ENCODE measurements around the gene TOR1A. TPM values are rescaled to one million over a fixed set of nuclear protein-coding genes. Genes with fewer than 3 reads are reported as not detected.

The TOR1A gene
- total RNA-seq, 1 experiment from 2014 or later: 29.8 TPM

DNA sequence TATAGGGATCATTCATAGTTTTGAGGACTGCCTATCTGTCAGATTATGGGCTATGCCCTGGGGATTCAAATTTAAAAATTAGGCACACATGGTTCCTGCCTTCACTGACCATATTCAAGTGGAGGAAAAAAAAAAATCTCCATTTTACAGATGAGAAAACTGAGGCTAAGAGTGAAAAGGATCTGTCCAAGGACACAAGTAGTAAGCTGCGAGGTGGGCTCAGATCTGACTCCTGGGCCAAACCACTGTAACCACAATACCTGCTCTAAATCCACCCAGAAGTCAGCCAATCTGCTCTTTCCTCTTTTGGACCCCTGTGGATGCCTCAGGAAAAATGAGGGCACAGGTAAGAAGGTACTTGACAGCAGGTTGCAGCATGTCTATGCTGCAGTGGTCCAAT is 2.8 kb upstream of the TOR1A start:
- DNase-seq (no peak), ATAC-seq (no peak)
- Histone ChIP-seq H4K20me1 (ENCODE audit: low read length) (no peaks in the 10 kb centered on the region), H3F3A (ENCODE audit: low read length, unreplicated experiment) (no peaks in the 10 kb centered on the region), H3K4me2 (ENCODE audit: low read length) (no peak overlapping the region), H3K9me3 (ENCODE audit: low read length) (no peaks in the 10 kb centered on the region), H2AFZ (ENCODE audit: low read length) (no peak overlapping the region), H3K9ac (ENCODE audit: low read length) (no peak overlapping the region), H3K4me1 (ENCODE audit: insufficient read depth, low read length) (peaks cover 5% of the 10 kb centered on the region; the same call in 1 of the 2 replicates), H3K36me3 (ENCODE audit: low read depth, low read length) (peaks cover 18% of the 10 kb centered on the region), H3K9me2 (replicated peaks; ENCODE audit: low read length) (no peaks in the 10 kb centered on the region), H3K27ac (ENCODE audit: low read length) (no peak overlapping the region), H3K4me3 (ENCODE audit: low read length) (no peak overlapping the region), H3K27me3 (ENCODE audit: low read length) (no peaks in the 10 kb centered on the region), H3K79me2 (ENCODE audit: low read length) (peaks cover 14% of the 10 kb centered on the region)
- BruUV-seq (replicated peaks): no TSS peak
- POLR2A ChIA-PET (ENCODE audit: unreplicated experiment): no interaction called here
- no peak for TF ChIP-seq EZH2phosphoT487 (IDR thresholded peaks at IDR 0.05; ENCODE audit: borderline replicate concordance, low read length)
- TF ChIP-seq, protein P1, sequence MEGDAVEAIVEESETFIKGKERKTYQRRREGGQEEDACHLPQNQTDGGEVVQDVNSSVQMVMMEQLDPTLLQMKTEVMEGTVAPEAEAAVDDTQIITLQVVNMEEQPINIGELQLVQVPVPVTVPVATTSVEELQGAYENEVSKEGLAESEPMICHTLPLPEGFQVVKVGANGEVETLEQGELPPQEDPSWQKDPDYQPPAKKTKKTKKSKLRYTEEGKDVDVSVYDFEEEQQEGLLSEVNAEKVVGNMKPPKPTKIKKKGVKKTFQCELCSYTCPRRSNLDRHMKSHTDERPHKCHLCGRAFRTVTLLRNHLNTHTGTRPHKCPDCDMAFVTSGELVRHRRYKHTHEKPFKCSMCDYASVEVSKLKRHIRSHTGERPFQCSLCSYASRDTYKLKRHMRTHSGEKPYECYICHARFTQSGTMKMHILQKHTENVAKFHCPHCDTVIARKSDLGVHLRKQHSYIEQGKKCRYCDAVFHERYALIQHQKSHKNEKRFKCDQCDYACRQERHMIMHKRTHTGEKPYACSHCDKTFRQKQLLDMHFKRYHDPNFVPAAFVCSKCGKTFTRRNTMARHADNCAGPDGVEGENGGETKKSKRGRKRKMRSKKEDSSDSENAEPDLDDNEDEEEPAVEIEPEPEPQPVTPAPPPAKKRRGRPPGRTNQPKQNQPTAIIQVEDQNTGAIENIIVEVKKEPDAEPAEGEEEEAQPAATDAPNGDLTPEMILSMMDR (conservative IDR thresholded peaks at IDR 0.05; ENCODE audit: low read depth, low read length): no peak
- TF ChIP-seq EZH2 (IDR thresholded peaks at IDR 0.05; ENCODE audit: low read length, unreplicated experiment): no peak
- intact Hi-C loops (cut with micrococcal nuclease): no loop called here
- CTCF ChIA-PET: no interaction called here

DNA sequence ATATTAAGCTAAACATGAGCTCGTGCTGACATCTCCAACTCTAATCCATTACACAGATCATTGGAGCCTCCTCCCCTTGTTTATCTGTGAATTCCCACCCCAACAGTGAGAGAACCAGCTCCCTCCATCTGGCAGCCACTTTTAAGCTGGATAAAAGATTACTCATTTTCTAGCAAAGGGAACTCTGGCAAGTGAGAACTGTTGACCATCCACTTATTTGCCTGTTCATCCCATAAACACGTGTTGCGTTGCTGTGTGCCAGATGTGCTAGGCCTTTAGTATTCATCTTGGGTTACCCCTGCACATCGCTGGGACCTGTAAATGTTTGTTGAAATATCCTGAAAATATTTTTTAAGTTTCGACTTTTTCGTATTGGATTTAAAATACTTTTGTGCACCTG is 2.4 kb upstream of the TOR1A start:
- Histone ChIP-seq H3K9me3 (ENCODE audit: low read length) (no peaks in the 10 kb centered on the region), H3K4me3 (ENCODE audit: low read length) (no peak overlapping the region), H3K4me1 (ENCODE audit: insufficient read depth, low read length) (peaks cover 5% of the 10 kb centered on the region; the same call in 1 of the 2 replicates), H3K27me3 (ENCODE audit: low read length) (no peaks in the 10 kb centered on the region), H3K27ac (ENCODE audit: low read length) (no peak overlapping the region), H3K4me2 (ENCODE audit: low read length) (no peak overlapping the region), H2AFZ (ENCODE audit: low read length) (no peak overlapping the region), H3F3A (ENCODE audit: low read length, unreplicated experiment) (no peaks in the 10 kb centered on the region), H3K9ac (ENCODE audit: low read length) (no peak overlapping the region), H3K79me2 (ENCODE audit: low read length) (peaks cover 14% of the 10 kb centered on the region), H3K36me3 (ENCODE audit: low read depth, low read length) (peaks cover 17% of the 10 kb centered on the region), H4K20me1 (ENCODE audit: low read length) (no peaks in the 10 kb centered on the region), H3K9me2 (replicated peaks; ENCODE audit: low read length) (no peaks in the 10 kb centered on the region)
- intact Hi-C loops (cut with micrococcal nuclease): no loop called here
- DNase-seq: no peak
- no TSS peak for BruUV-seq (replicated peaks)
- no peak for ATAC-seq
- TF ChIP-seq EZH2phosphoT487 (IDR thresholded peaks at IDR 0.05; ENCODE audit: borderline replicate concordance, low read length) (no peak), EZH2 (IDR thresholded peaks at IDR 0.05; ENCODE audit: low read length, unreplicated experiment) (no peak)
- TF ChIP-seq, protein P1 (conservative IDR thresholded peaks at IDR 0.05; ENCODE audit: low read depth, low read length): no peak
- ChIA-PET CTCF (no interaction called here), POLR2A (ENCODE audit: unreplicated experiment) (no interaction called here)

DNA sequence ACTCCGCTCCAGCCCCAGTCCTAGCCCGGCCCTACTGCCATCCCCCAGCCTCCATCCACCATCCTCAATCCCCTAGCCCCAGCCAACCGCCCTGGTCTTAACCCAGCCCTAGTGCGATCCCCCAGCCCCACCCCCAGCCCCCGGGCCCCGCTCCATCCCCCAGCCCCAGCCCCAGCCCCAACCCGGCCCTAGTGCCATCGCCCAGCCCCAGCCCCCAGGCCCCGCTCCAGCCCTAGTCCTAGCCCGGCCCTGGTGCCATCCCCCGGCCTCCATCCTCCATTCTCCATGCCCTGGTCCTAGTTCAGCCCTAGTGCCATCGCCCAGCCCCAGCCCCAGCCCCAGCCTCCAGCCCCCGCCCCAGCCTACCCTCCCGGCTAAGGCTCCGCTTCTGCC is 398 bp downstream of the TOR1A start:
- CTCF ChIA-PET: no interaction called here
- Histone ChIP-seq H3K9me3 (ENCODE audit: low read length) (no peaks in the 10 kb centered on the region), H3K79me2 (ENCODE audit: low read length) (peaks cover 14% of the 10 kb centered on the region), H3K4me1 (ENCODE audit: insufficient read depth, low read length) (peaks cover 5% of the 10 kb centered on the region; the same call in 1 of the 2 replicates), H3K27ac (ENCODE audit: low read length) (no peak overlapping the region), H3K4me3 (ENCODE audit: low read length) (peak overlapping the region; percentile 82), H3K9me2 (replicated peaks; ENCODE audit: low read length) (no peaks in the 10 kb centered on the region), H3F3A (ENCODE audit: low read length, unreplicated experiment) (no peaks in the 10 kb centered on the region), H3K27me3 (ENCODE audit: low read length) (no peaks in the 10 kb centered on the region), H4K20me1 (ENCODE audit: low read length) (no peaks in the 10 kb centered on the region), H3K4me2 (ENCODE audit: low read length) (peak overlapping the region; percentile 74), H3K36me3 (ENCODE audit: low read depth, low read length) (peaks cover 8% of the 10 kb centered on the region), H2AFZ (ENCODE audit: low read length) (peak overlapping the region; percentile 59; the same call in 1 of the 2 replicates), H3K9ac (ENCODE audit: low read length) (peak overlapping the region; percentile 87)
- ATAC-seq: peak; percentile 48
- TF ChIP-seq EZH2phosphoT487 (IDR thresholded peaks at IDR 0.05; ENCODE audit: borderline replicate concordance, low read length) (no peak), EZH2 (IDR thresholded peaks at IDR 0.05; ENCODE audit: low read length, unreplicated experiment) (no peak)
- TF ChIP-seq, protein P1 (conservative IDR thresholded peaks at IDR 0.05; ENCODE audit: low read depth, low read length): no peak
- POLR2A ChIA-PET (ENCODE audit: unreplicated experiment): no interaction called here
- DNase-seq: no peak
- BruUV-seq (replicated peaks): no TSS peak
- intact Hi-C loops (cut with micrococcal nuclease): no loop called here

All from PC-3 (cell line).